K562 (cell line): ENCODE data around the gene LRRC27. TPM values are rescaled to one million over a fixed set of nuclear protein-coding genes. Genes with fewer than 3 reads are reported as not detected.

Source experiments
- ATAC-seq: fragments of 200-7000 bp; cut with Tn5 transposase; 3 replicates; pipeline ENCODE4 v1.9.1; 2020; ENCODE audit warnings: moderate library complexity
- BruUV-seq: library from RNA; stranded (reverse); fragments of 400-500 nt; replicated peaks from 2 replicates; lab custom pipeline; 2021; lab: Mats Ljungman, UMichigan
- CTCF ChIA-PET: fragments of 300-600 bp; formaldehyde crosslinking; extraction: SDS; loops from one replicate; lab custom pipeline; 2021; ENCODE audit warnings: low intra/inter-chr PET ratio; lab: Yijun Ruan, JAX
- POLR2A ChIA-PET: fragments of 300-600, 350-650 bp; sonication (Branson Sonifier 250); formaldehyde crosslinking; extraction: SDS; loops from one replicate; lab custom pipeline; 2021; ENCODE audit warnings: antibody characterized with exemption, inconsistent platforms; lab: Yijun Ruan, JAX
- DNase-seq, 4 experiments: peaks; one replicate each; pipeline versions ENCODE4 v3.0.0 to v3.0.0-alpha.2; 2011 to 2018; ENCODE audit warnings: low spot score in 3 of 4, mixed read lengths in 3 of 4; ENCODE audit errors: extremely low read depth in 1 of 4
- FAIRE-seq: peaks from 2 replicates; lab custom pipeline; 2011; peaks lifted over from hg19 to GRCh38; lab: Jason Lieb, UNC
- H2AFZ ChIP-seq: 2 replicates; pipeline ENCODE4 v1.6.0; 2011; ENCODE audit warnings: low read depth, low read length, control low read depth, inconsistent platforms
- H3K27ac ChIP-seq: fragments of 200-600 bp; 3 replicates; pipeline ENCODE4 v1.8.0; 2011; ENCODE audit warnings: low read depth, mild to moderate bottlenecking, control low read depth, inconsistent platforms, low read length, moderate library complexity, mixed read lengths; ENCODE audit errors: extremely low read depth
- H3K27me3 ChIP-seq, 2 experiments: fragments of 300-600 bp in 1 of 2; 2 replicates in 1 of 2; 3 replicates in 1 of 2; pipeline versions ENCODE4 v1.6.0 to v1.8.0; 2011; ENCODE audit warnings: inconsistent platforms in 2 of 2, low read length in 2 of 2, mild to moderate bottlenecking in 1 of 2, mixed read lengths in 1 of 2, moderate library complexity in 1 of 2; ENCODE audit not compliant: control insufficient read depth in 2 of 2, insufficient read depth in 2 of 2
- H3K36me3 ChIP-seq: fragments of 300-600 bp; 3 replicates; pipeline ENCODE4 v1.8.0; 2011; ENCODE audit warnings: mild to moderate bottlenecking, low read length, inconsistent platforms; ENCODE audit not compliant: control insufficient read depth, insufficient read depth
- H3K4me1 ChIP-seq, 2 experiments: fragments of 200-600 bp in 1 of 2; replicated peaks in 1 of 2; 2 replicates in 1 of 2; 3 replicates in 1 of 2; pipeline versions ENCODE4 v1.5.1 to v1.8.0; 2011; ENCODE audit warnings: inconsistent platforms in 2 of 2, low read length in 2 of 2, mild to moderate bottlenecking in 1 of 2, mixed read lengths in 1 of 2, moderate library complexity in 1 of 2; ENCODE audit not compliant: control insufficient read depth in 2 of 2, insufficient read depth in 2 of 2
- H3K4me2 ChIP-seq: 2 replicates; pipeline ENCODE4 v1.6.1; 2011; ENCODE audit warnings: low read length, control low read depth, inconsistent platforms, mixed read lengths; ENCODE audit not compliant: insufficient read depth
- H3K4me3 ChIP-seq: fragments of 200-600 bp; sonication (generic), shearing (Covaris generic); 2 replicates; pipeline ENCODE4 v1.5.1; 2016; ENCODE audit warnings: control low read depth, inconsistent platforms
- H3K79me2 ChIP-seq: fragments of 200-600 bp; 3 replicates; pipeline ENCODE4 v1.8.0; 2011; ENCODE audit warnings: low read length, inconsistent platforms; ENCODE audit not compliant: control insufficient read depth, insufficient read depth
- H3K9ac ChIP-seq, 2 experiments: 2 replicates each; pipeline versions ENCODE4 v1.6.0 to v1.6.1; 2011; ENCODE audit warnings: low read depth in 2 of 2, low read length in 2 of 2, control low read depth in 1 of 2, inconsistent platforms in 1 of 2, mild to moderate bottlenecking in 1 of 2, mixed read lengths in 1 of 2; ENCODE audit not compliant: insufficient read depth in 1 of 2
- H3K9me1 ChIP-seq: one replicate; pipeline ENCODE4 v1.6.0; 2011; ENCODE audit warnings: inconsistent platforms, mild to moderate bottlenecking, low read length, moderate library complexity; ENCODE audit not compliant: control insufficient read depth, insufficient read depth
- H3K9me3 ChIP-seq: replicated peaks from 2 replicates; pipeline ENCODE4 v1.5.1; 2011; ENCODE audit warnings: low read depth, low read length, inconsistent platforms; ENCODE audit not compliant: control insufficient read depth, insufficient read depth
- H4K20me1 ChIP-seq: replicated peaks from 2 replicates; pipeline ENCODE4 v1.6.1; 2011; ENCODE audit warnings: low read length, inconsistent platforms, mixed read lengths; ENCODE audit not compliant: control insufficient read depth, insufficient read depth
- BCOR ChIP-seq: fragments of 450-650 bp; IDR thresholded peaks from 2 replicates; pipeline ENCODE4 v1.6.1; 2016
- COPS2 ChIP-seq: fragments of 450-650 bp; conservative IDR thresholded peaks from 2 replicates; pipeline ENCODE4 v1.6.1; 2016; ENCODE audit warnings: mild to moderate bottlenecking, moderate library complexity
- DMBX1 ChIP-seq: fragments of 250-450 bp; sonication (Bioruptor Pico); IDR thresholded peaks from 2 replicates; pipeline ENCODE4 v1.8.0; 2022; ENCODE audit warnings: inconsistent platforms, mild to moderate bottlenecking, moderate library complexity, borderline replicate concordance
- MECOM ChIP-seq: fragments of 250-450 bp; sonication (Bioruptor Pico); IDR thresholded peaks from 2 replicates; pipeline ENCODE4 v1.8.0; 2022; ENCODE audit warnings: inconsistent platforms
- PHF8 ChIP-seq: fragments of 200-600 bp; sonication (generic); IDR thresholded peaks from 2 replicates; pipeline ENCODE4 v1.6.1; 2012; ENCODE audit warnings: mixed run types, mild to moderate bottlenecking, inconsistent platforms, low read length, moderate library complexity, borderline replicate concordance
- SOX6 ChIP-seq: fragments of 450-650 bp; IDR thresholded peaks from 2 replicates; pipeline ENCODE4 v1.6.1; 2014; ENCODE audit warnings: mild to moderate bottlenecking
- TGIF2 ChIP-seq: sonication (generic); formaldehyde crosslinking; IDR thresholded peaks from 2 replicates; pipeline ENCODE4 v1.8.1; 2022; ENCODE audit warnings: mild to moderate bottlenecking, missing genetic modification reagents, moderate library complexity
- WGBS: fragments of 100-300 bp; shearing (Covaris generic); methylation state at CpG from one replicate; pipeline ENCODE4 v1.1.6; 2016; ENCODE audit warnings: low coverage, mixed read lengths; ENCODE audit not compliant: insufficient coverage; ENCODE audit errors: missing lambda C conversion rate; 5-methylcytosine and 5-hydroxymethylcytosine counted together
- in situ Hi-C: fragments of 300-500 bp; cut with MboI; formaldehyde crosslinking; loops from 4 replicates; pipeline ENCODE4 v1.15.0; 2018; ENCODE audit warnings: inconsistent platforms, mixed read lengths
- intact Hi-C: fragments of 100-400 bp; cut with micrococcal nuclease; formaldehyde crosslinking; loops from 2 replicates; pipeline ENCODE4 v1.14.2; 2022
- polyA plus RNA-seq, 8 experiments: library from polyadenylated mRNA; depleted of rRNA in 4 of 8; stranded (reverse) in 5 of 8; unstranded in 3 of 8; fragments of >200 nt; fragmentation: Nextera tagmentation in 2 of 8; fragmentation: Illumina TruSeq in 1 of 8; extraction: Ambion mirVana in 2 of 8; extraction: Trizol in 1 of 8; gene quantifications; 2 replicates each; pipeline versions ENCODE4 v1.2.1 to v1.2.3, GENCODE V29; 2011 to 2014; ENCODE audit warnings: inconsistent platforms in 1 of 8, missing spikeins in 1 of 8
- total RNA-seq, 7 experiments: library from RNA; depleted of rRNA in 6 of 7; stranded (reverse); fragments of >200 nt in 6 of 7; fragmentation: Illumina TruSeq in 2 of 7; extraction: Trizol in 2 of 7; gene quantifications; 2 replicates each; pipeline versions ENCODE4 v1.2.1 to v1.2.3, GENCODE V29; 2011 to 2021; ENCODE audit warnings: low replicate concordance in 1 of 7
- TF ChIP-seq, protein P1 (sequence below): fragments of 450-650 bp; conservative IDR thresholded peaks from 2 replicates; pipeline ENCODE4 v1.6.1; 2016; ENCODE audit warnings: missing genetic modification characterization, low read depth, mild to moderate bottlenecking, missing compliant biosample characterization, moderate library complexity
- TF ChIP-seq, protein P2 (sequence below): fragments of 450-650 bp; formaldehyde crosslinking; IDR thresholded peaks from 2 replicates; pipeline ENCODE4 v1.4.0; 2022; ENCODE audit warnings: missing genetic modification characterization

Gene LRRC27
- total and polyA plus RNA-seq, 9 of the 15 experiments (the other 6 are each of a cell fraction or from before 2014, with no cell fraction given): 0.10 to 2.7 (median 1.4) TPM

DNA sequence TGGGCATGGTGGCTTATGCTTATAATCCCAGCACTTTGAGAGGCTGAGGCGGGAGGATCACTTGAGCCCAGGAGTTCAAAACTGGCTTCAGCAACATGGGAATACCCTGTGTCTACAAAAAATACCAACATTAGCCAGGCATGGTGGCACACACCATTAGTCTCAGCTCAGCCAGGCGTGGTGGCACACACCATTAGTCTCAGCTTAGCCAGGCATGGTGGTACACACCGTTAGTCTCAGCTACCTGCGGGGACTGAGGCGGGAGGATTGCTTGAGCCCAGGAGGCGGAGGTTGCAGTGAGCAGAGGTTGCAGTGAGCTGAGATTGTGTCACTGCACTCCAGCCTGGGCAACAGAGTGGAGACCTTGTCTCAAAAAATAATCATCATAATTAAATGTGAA lies 9.0 kb downstream of the LRRC27 start:
- POLR2A ChIA-PET: no interaction called here
- no peak overlapping the region for H2AFZ ChIP-seq
- no peak for DNase-seq
- no peaks in the 10 kb centered on the region for H3K27me3 ChIP-seq
- no peaks in the 10 kb centered on the region for H3K9me1 ChIP-seq
- H3K9ac ChIP-seq: no peak overlapping the region
- no peaks in the 10 kb centered on the region for H3K36me3 ChIP-seq
- no peak overlapping the region for H3K27ac ChIP-seq
- no peak for TF ChIP-seq SOX6
- TF ChIP-seq, protein P1, sequence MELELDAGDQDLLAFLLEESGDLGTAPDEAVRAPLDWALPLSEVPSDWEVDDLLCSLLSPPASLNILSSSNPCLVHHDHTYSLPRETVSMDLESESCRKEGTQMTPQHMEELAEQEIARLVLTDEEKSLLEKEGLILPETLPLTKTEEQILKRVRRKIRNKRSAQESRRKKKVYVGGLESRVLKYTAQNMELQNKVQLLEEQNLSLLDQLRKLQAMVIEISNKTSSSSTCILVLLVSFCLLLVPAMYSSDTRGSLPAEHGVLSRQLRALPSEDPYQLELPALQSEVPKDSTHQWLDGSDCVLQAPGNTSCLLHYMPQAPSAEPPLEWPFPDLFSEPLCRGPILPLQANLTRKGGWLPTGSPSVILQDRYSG (tag): no peak
- TF ChIP-seq BCOR: no peak
- no peak for TF ChIP-seq DMBX1 (CRISPR knock-in tag)
- no peak for TF ChIP-seq MECOM (CRISPR knock-in tag)
- TF ChIP-seq, protein P2, sequence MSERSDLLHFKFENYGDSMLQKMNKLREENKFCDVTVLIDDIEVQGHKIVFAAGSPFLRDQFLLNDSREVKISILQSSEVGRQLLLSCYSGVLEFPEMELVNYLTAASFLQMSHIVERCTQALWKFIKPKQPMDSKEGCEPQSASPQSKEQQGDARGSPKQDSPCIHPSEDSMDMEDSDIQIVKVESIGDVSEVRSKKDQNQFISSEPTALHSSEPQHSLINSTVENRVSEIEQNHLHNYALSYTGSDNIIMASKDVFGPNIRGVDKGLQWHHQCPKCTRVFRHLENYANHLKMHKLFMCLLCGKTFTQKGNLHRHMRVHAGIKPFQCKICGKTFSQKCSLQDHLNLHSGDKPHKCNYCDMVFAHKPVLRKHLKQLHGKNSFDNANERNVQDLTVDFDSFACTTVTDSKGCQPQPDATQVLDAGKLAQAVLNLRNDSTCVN (CRISPR knock-in tag): no peak
- TF ChIP-seq COPS2: no peak
- TF ChIP-seq PHF8: no peak
- no peak for TF ChIP-seq TGIF2 (CRISPR knock-in tag)
- peaks cover 7 to 16% of the 10 kb centered on the region in 2 experiments; a peak in 4 of 5 replicates for H3K4me1 ChIP-seq
- CTCF ChIA-PET: no interaction called here
- in situ Hi-C loops: no loop called here
- no peak for FAIRE-seq
- H4K20me1 ChIP-seq: no peaks in the 10 kb centered on the region
- no peak overlapping the region for H3K4me3 ChIP-seq
- BruUV-seq: no TSS peak
- no peak overlapping the region for H3K4me2 ChIP-seq
- no peak for ATAC-seq
- no peaks in the 10 kb centered on the region for H3K9me3 ChIP-seq
- H3K79me2 ChIP-seq: no peaks in the 10 kb centered on the region
- 71% methylated on average over 6 of the region's 6 CpGs for WGBS
- intact Hi-C loops: no loop called here
